Mucosa of rectum (tissue), 2 donors: Measurements from ENCODE around the gene TBC1D3.
"Not testable (repeated sequence)": the region's sequence is repeated elsewhere in the genome, so short reads cannot be mapped to it uniquely, and the experiment has no call there.

Experiments
- H3K27ac ChIP-seq, 2 donors: one replicate each; pipeline ENCODE4 v1.7.0; 2013; ENCODE audit warnings: inconsistent platforms in 2 of 2, low read depth in 2 of 2, low read length in 2 of 2
- H3K27me3 ChIP-seq, 2 donors: one replicate each; pipeline ENCODE4 v1.7.0; 2013; ENCODE audit warnings: low read length in 2 of 2; ENCODE audit not compliant: control insufficient read depth in 2 of 2, insufficient read depth in 2 of 2
- H3K36me3 ChIP-seq, 2 donors: one replicate each; pipeline ENCODE4 v1.7.0; 2013; ENCODE audit warnings: low read length in 2 of 2; ENCODE audit not compliant: control insufficient read depth in 2 of 2, insufficient read depth in 2 of 2
- H3K4me1 ChIP-seq, 2 donors: one replicate each; pipeline ENCODE4 v1.7.0; 2013; ENCODE audit warnings: low read length in 2 of 2, mild to moderate bottlenecking in 1 of 2; ENCODE audit not compliant: control insufficient read depth in 2 of 2, insufficient read depth in 2 of 2
- H3K4me3 ChIP-seq, 2 donors: one replicate each; pipeline ENCODE4 v1.7.0; 2013; ENCODE audit warnings: low read length in 2 of 2
- H3K9ac ChIP-seq, 2 donors: one replicate each; pipeline ENCODE4 v1.7.0; 2013; ENCODE audit warnings: low read length in 2 of 2, low read depth in 1 of 2, mild to moderate bottlenecking in 1 of 2
- H3K9me3 ChIP-seq, 2 donors: one replicate each; pipeline ENCODE4 v1.7.0; 2013; ENCODE audit warnings: low read length in 2 of 2; ENCODE audit not compliant: control insufficient read depth in 2 of 2
- donor health status: healthy.
- donor health status: Normal muscosa, but diverticular disease.

TBC1D3 gene

DNA sequence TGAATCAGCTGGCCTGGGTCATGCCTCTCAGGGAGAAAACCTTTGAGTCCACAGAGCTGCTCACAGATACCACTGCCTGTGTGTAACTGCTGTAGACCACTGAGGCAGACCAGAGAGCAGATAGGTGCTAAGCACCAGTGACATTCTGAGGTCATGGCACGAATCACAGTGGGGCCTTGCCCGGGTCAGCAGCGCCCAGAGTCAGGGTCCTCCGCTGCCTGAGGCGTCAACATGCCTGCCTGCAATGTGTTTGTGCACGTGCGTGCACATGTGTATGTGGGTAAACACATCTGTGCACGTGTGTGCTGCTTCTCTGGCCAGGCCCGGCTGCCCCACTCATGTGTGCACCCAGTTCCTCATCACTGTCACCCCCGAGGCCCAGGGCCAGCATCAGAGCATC lies at the start of gene TBC1D3:
TSS of gene TBC1D3 (minus strand) at position 101 of the 400 bp plus-strand sequence. CDS start 1,526 bp downstream, outside the sequence.
- H3K27ac ChIP-seq, H3K4me3 ChIP-seq, H3K36me3 ChIP-seq, H3K27me3 ChIP-seq, H3K4me1 ChIP-seq, H3K9me3 ChIP-seq, H3K9ac ChIP-seq: not testable (repeated sequence)

- H3K27ac ChIP-seq, H3K9me3 ChIP-seq, H3K4me3 ChIP-seq, H3K9ac ChIP-seq, H3K36me3 ChIP-seq, H3K4me1 ChIP-seq, H3K27me3 ChIP-seq: not testable (repeated sequence)
These were observed 40.4 kb upstream of the TBC1D3 start for GRCh38 chr17:38232790-38233189.

- not testable (repeated sequence) for H3K27me3 ChIP-seq, H3K36me3 ChIP-seq, H3K9me3 ChIP-seq, H3K27ac ChIP-seq, H3K9ac ChIP-seq, H3K4me3 ChIP-seq, H3K4me1 ChIP-seq
These were observed 33.6 kb upstream of the TBC1D3 start for GRCh38 chr17:38225844-38226495.

DNA sequence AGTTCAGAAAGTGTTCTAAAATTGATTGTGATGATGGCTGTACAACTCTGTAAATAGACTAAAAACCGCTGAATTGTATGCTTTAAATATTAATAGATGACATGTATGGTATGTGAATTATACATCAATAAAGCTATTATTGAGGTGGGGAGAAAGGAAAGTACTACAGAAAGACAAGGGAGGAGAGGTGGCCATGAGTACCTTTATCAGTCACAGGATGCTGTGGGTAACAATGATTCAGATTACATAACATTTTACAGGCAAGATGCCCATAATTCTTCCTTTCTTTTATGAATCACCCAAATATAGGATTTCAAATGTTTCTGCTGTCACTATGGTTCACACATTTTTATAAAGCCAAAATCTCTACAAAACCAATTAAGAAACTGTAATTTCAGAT lies 28.5 kb upstream of the TBC1D3 start:
- H3K36me3 ChIP-seq, H3K4me1 ChIP-seq, H3K9me3 ChIP-seq, H3K27ac ChIP-seq, H3K27me3 ChIP-seq, H3K9ac ChIP-seq, H3K4me3 ChIP-seq: not testable (repeated sequence)

GRCh38 chr17:38200271-38200670 lies 7.9 kb upstream of the TBC1D3 start:
- not testable (repeated sequence) for H3K27me3 ChIP-seq, H3K9ac ChIP-seq, H3K9me3 ChIP-seq, H3K36me3 ChIP-seq, H3K4me3 ChIP-seq, H3K4me1 ChIP-seq, H3K27ac ChIP-seq

- not testable (repeated sequence) for H3K9me3 ChIP-seq, H3K27me3 ChIP-seq, H3K27ac ChIP-seq, H3K4me1 ChIP-seq, H3K36me3 ChIP-seq, H3K4me3 ChIP-seq, H3K9ac ChIP-seq
These were observed 57.5 kb downstream of the TBC1D3 start for GRCh38 chr17:38134860-38135259.
